GM19099 (cell line): ENCODE data around the gene NFATC1.

Source experiments
- POLR2A ChIP-seq: IDR thresholded peaks from 3 replicates; pipeline ENCODE4 v1.6.1; 2011; ENCODE audit warnings: low read depth; ENCODE audit not compliant: insufficient read length; ENCODE audit errors: extremely low read depth

The NFATC1 gene

GRCh38 chr18:79471046-79471445, 75.3 kb downstream of the NFATC1 start:
- no peak for TF ChIP-seq POLR2A

GRCh38 chr18:79471597-79471996, 75.9 kb downstream of the NFATC1 start:
- TF ChIP-seq POLR2A = no peak

DNA sequence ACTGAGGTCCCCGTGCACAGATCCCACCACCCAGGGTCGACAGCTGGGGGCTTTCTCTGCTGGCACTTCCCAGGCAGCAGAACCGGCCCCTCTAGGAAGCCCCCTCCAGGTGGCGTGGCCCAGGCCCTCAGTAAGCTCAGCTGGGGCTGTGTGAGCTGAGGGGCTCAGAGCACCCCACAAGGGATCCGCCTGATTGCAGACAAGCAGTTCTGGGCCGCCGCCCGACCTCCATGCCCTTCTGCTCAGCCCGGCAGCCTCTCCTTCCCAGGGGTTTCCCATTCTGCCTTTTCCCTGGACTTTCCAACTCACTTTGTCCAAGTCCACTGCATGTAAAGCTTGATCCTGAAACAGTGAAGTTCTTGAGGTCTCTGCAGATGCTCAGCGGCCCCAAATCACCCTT, 76.4 kb downstream of the NFATC1 start:
- no peak for TF ChIP-seq POLR2A

DNA sequence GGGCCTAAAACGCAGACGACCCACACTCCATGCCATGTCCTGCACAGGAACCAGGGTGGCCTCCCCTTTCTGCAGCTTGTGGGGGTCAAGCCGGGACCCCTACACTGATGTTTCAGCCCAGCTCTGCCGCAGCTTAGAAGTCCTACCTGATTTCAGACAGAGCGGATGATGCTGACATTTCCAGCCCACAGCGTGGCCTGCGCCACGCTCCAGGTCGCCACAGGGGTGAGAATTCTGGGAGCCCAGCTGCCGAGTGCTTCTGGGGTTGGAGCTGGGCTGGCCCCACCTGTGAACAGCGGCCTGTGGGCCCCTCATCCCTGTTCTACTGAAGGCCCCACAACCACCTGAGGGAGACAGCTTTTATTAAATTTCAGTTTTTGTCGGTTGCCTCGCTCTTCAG, 77.2 kb downstream of the NFATC1 start:
- TF ChIP-seq POLR2A = no peak

DNA sequence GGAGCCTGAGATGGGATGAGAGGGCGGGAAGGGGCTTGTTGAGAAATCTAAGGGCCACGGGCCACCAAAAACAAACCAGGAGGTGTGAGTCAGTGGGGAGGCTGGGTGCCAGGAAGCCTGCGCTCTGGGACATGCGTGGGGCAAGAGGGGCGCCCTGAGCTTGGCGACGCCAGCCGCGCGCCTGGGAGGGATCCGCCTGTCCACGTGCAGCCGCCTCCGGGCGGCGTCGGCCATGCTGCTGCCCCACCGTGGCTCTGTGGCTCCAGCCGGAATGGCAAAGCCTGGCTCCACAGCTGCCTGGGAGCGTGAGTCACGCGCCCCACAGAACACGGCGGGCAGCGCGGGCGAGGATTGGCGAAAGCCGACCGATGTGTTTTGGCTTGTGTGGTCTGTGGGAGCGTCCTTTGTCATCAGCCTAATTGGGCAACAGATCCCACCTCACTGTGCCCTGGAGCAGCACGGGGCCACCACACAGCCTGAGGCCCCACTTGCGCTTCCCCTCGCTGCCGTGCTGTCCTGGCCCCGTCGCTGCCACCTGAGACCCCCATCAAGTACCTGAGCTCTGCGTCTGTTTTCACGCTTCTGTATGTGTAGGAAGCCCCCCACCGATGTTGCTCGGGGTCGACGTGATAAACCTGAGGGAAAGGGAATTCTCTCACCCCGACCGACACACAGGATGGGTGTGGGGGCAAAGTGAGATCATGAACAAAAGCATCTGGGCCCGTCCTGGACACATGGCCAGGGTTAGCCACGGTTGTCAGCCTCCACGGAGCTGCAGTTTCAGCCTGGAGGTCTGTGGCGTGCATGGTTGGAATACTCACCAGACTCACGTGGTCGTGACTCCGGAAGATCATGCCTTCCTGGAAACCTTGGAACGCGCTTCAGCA, 80.5 kb downstream of the NFATC1 start:
- no peak for TF ChIP-seq POLR2A

DNA sequence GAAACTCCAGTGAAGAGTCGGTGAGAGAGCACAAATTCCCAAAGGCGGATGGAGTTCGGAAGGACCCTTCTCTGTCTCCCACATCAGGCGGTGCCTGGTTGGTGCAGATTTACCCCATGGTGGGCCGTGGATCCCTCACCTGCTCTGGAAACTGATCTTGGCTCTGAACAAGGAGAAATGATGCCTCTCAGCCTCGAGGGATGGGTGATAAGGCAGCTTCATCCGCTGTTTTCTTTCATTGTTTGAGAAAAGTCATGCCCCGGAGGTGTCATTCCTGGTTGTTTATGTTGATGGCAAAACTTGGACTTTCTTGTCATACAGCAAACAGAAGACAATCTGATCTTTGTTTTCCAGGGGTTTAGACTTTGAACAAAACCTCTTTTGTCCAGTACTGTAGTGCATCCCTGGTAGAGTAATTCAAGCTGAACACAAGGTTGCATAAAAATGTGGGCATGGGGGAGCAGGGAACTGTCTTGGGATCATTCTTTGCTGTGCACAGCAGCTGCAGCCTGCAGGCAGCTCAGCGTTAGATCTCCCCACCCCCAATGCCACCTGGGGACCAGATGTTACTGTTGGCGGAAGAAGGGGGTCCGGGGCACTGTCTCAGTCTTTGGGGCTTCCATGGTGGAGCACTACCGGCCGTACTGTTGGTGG, 81.3 kb downstream of the NFATC1 start:
- no peak for TF ChIP-seq POLR2A

GRCh38 chr18:79477711-79478483, 82.2 kb downstream of the NFATC1 start:
- no peak for TF ChIP-seq POLR2A

DNA sequence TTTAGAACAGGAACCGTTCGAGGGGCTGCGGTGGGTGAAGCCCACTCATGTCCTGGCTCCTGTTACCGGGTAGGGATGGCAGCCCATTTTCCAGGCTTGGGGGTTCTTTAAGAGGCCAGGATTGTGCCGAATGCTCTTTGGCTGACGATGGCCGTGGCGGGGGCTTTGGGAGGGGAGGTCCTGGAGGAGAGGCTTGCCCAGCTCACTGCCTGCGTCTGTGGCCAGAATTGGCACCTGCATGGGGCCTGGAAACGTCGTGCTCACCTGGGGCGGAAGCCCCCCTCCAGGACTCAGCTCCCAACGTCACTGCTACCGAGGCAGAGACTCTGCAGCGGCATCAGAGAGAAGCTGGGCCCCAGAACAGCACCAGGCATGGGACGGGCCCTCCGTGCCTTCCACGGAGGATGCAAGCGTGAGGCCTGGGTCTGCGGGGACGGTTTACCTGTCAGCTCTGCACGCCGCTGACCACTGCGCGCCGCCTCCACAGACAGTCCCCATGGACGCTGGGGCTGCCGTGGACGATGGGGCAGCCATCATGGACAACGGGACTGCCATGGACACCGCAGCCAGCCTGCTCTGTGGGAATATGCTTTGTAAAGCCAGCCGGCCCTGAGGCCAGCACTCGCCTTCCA, 82.9 kb downstream of the NFATC1 start:
- no peak for TF ChIP-seq POLR2A

GRCh38 chr18:79479116-79479760, 83.5 kb downstream of the NFATC1 start:
- no peak for TF ChIP-seq POLR2A

DNA sequence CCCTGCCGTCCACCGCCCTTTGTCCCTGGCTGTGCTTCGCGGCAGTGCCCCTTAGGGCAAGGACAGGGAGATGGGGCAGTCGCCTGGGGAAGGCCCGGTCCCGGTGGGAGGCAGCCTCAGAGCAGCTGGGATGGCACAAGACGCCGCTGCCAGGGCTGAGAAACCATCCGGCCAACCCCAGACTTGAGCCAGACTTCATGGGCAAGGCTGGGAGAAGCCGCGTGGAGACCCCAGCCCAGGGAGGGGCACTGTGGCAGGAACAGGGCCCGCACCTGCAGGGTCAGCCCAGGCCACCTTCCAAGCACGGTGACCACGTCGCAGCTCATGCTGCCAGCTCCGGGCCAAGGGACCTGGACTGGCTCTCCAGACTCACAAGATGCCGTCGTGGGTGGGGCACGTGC, 84.0 kb downstream of the NFATC1 start:
- TF ChIP-seq POLR2A = no peak

GRCh38 chr18:79480171-79481045, 84.7 kb downstream of the NFATC1 start:
- TF ChIP-seq POLR2A = no peak

DNA sequence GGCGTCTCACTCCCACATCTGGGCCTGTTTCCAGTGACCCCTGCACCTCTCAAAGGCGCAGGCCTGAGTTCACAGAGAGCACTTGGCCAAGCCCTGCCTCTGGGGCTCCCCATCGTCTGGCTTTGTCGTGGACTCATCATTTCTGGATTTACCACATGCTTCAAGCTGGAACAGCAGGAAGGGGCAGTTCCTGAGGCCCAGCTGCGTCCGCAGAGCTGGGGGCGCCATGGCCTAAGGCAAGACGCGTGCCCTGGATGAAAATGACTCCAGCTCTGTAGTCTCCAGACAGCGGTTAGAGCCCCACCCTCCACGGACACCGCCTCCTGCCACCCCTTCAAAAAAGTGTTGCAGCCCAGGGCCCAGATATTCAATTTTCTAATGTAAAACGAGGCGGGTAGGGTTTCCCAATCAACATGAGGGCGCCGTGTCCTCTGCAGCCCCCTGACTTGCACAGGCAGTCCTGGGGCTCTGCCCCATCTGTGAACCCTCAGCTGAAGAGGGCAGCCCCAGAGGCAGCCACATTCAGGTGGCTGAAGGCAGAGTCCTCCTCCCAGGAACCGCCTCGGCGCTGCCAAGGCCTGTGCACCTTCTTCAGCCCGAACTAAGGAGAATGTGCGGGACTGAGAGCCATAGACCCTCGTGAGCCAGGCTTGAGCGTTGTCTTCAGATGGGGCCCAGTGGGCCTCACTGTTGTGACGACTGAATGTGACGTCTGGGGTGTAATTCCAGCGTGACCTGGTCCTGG, 85.5 kb downstream of the NFATC1 start:
- TF ChIP-seq POLR2A = no peak

DNA sequence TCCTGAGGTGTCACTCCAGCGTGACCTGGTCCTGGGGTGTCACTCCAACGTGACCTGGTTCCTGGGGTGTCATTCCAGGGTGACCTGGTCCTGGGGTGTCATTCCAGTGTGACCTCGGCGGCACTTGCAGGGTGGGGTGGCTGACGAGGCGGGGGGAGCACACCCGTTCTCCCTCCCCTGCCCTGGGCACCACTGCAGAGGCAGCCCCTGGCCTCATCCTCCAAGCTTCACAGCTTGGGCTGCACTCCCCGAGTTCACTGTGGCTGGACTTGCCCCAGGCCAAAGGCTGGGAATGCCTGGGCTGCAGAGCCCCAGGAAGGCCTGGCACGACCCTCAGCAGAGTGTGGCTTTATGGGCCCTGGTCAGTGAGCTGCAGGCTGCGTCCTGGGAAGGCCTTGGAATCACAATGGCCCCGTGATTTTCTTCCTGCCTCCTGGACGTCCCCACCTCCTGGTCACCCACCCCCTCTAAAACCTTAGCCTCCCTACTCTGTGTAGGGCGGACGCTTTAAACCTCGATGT, 88.3 kb downstream of the NFATC1 start:
- no peak for TF ChIP-seq POLR2A
